Vagina (tissue), 2 donors: Measurements from ENCODE around the gene GRHPR. TPM values are rescaled to one million over a fixed set of nuclear protein-coding genes. Genes with fewer than 3 reads are reported as not detected.

ENCODE experiments used
- DNase-seq, 2 donors: peaks; one replicate each; pipeline ENCODE4 v3.0.0-alpha.2; 2017; ENCODE audit errors: extremely low spot score in 2 of 2
- H3K27ac ChIP-seq: fragments of 200-600 bp; sonication (generic); one replicate; pipeline ENCODE4 v1.5.1; 2019
- H3K27me3 ChIP-seq: fragments of 200-600 bp; sonication (generic); one replicate; pipeline ENCODE4 v1.5.1; 2019
- H3K36me3 ChIP-seq, 2 donors: fragments of 200-600 bp; sonication (generic); one replicate each; pipeline ENCODE4 v1.5.1; 2017 to 2019
- H3K4me1 ChIP-seq: fragments of 200-600 bp; sonication (generic); one replicate; pipeline ENCODE4 v1.5.1; 2019
- H3K4me3 ChIP-seq, 2 donors: fragments of 200-600 bp; sonication (generic); 1 replicate in 1 of 2; 2 replicates in 1 of 2; pipeline ENCODE4 v1.5.1; 2016 to 2019
- H3K9me3 ChIP-seq: fragments of 200-600 bp; sonication (generic); one replicate; pipeline ENCODE4 v1.5.1; 2019
- POLR2A ChIP-seq, 2 donors: fragments of 450-650 bp; IDR thresholded peaks; one replicate each; pipeline ENCODE4 v1.6.1; 2017; ENCODE audit warnings: antibody characterized with exemption in 2 of 2, mild to moderate bottlenecking in 2 of 2, moderate library complexity in 2 of 2
- POLR2AphosphoS5 ChIP-seq, 2 donors: sonication (generic); formaldehyde crosslinking; IDR thresholded peaks; one replicate each; pipeline ENCODE4 v1.9.0; 2017; ENCODE audit warnings: antibody characterized with exemption in 2 of 2, mild to moderate bottlenecking in 2 of 2, low read depth in 1 of 2; ENCODE audit not compliant: insufficient read depth in 1 of 2
- intact Hi-C: fragments of 100-400 bp; cut with DNase I; formaldehyde crosslinking; loops from one replicate; pipeline ENCODE4 v1.15.1; 2023
- total RNA-seq: library from RNA; depleted of rRNA; stranded (reverse); fragments of >200 nt; gene quantifications from one replicate; pipeline ENCODE4 v1.2.3, GENCODE V29; 2016
- TF ChIP-seq, protein P1 (sequence below), 3 experiments: fragments of 450-650 bp in 2 of 3; fragments of 200-600 bp in 1 of 3; sonication (generic) in 1 of 3; IDR thresholded peaks; one replicate each; pipeline ENCODE4 v1.5.1; 2017 to 2019; ENCODE audit warnings: antibody characterized with exemption in 3 of 3, mild to moderate bottlenecking in 2 of 3, moderate library complexity in 2 of 3

Gene GRHPR
- total RNA-seq, 1 donor from 2014 or later, result 134 TPM

DNA sequence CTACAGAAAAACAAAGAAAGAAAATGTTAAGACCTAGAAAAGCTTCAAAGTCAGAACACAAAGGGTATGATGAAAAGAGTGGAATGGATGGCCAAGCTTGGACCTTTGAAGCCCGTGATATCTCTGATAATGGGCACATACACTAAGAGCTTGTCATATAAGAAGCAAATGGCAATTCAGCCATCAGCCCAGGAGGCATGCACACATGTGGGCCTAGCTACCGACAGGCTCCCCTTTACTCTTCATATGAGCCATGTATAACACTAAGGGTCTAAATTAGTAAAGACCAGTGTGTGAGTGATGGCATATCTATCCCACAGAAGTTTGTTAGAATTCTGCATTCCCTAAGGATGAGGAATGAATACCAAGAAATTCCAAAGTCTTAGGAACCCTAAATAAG is 20.1 kb downstream of the GRHPR start:
- Histone ChIP-seq H3K27me3 (no peaks in the 10 kb centered on the region), H3K9me3 (no peaks in the 10 kb centered on the region), H3K36me3 (peaks cover 0 to 45% of the 10 kb centered on the region in 2 donors), H3K4me1 (no peaks in the 10 kb centered on the region), H3K27ac (no peak overlapping the region), H3K4me3 (no peak overlapping the region)
- DNase-seq, result no peak
- TF ChIP-seq POLR2AphosphoS5 (IDR thresholded peaks at IDR 0.05; ENCODE audit: insufficient read depth in 1 of 2, low read depth in 1 of 2) (no peak), POLR2A (IDR thresholded peaks at IDR 0.05) (no peak)
- TF ChIP-seq, protein P1, sequence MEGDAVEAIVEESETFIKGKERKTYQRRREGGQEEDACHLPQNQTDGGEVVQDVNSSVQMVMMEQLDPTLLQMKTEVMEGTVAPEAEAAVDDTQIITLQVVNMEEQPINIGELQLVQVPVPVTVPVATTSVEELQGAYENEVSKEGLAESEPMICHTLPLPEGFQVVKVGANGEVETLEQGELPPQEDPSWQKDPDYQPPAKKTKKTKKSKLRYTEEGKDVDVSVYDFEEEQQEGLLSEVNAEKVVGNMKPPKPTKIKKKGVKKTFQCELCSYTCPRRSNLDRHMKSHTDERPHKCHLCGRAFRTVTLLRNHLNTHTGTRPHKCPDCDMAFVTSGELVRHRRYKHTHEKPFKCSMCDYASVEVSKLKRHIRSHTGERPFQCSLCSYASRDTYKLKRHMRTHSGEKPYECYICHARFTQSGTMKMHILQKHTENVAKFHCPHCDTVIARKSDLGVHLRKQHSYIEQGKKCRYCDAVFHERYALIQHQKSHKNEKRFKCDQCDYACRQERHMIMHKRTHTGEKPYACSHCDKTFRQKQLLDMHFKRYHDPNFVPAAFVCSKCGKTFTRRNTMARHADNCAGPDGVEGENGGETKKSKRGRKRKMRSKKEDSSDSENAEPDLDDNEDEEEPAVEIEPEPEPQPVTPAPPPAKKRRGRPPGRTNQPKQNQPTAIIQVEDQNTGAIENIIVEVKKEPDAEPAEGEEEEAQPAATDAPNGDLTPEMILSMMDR (IDR thresholded peaks at IDR 0.05), result no peak
- intact Hi-C loops, result no loop called here

DNA sequence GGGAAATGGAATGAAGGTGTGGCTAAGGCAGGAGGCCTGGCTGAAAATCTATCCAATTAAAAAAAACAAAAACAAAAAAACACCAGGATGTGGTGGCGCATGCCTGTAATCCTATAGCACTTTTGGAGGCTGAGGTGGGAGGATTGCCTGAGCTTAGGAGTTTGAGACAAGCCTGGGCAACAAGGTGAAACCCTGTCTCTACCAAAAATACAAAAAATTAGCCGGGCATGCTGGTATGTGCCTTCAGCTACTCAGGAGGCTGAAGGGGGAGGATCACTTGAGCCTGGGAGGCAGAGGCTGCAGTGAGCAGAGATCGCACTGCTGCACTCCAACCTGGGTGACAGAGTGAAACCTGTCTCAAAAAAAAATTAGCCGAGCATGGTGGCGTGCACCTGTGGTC is 21.1 kb downstream of the GRHPR start:
- no peak for DNase-seq
- Histone ChIP-seq H3K9me3 (no peaks in the 10 kb centered on the region), H3K27me3 (no peaks in the 10 kb centered on the region), H3K4me3 (no peak overlapping the region), H3K4me1 (no peaks in the 10 kb centered on the region), H3K36me3 (peaks cover 0 to 36% of the 10 kb centered on the region in 2 donors), H3K27ac (no peak overlapping the region)
- intact Hi-C loops, result no loop called here
- TF ChIP-seq, protein P1 (IDR thresholded peaks at IDR 0.05), result no peak

DNA sequence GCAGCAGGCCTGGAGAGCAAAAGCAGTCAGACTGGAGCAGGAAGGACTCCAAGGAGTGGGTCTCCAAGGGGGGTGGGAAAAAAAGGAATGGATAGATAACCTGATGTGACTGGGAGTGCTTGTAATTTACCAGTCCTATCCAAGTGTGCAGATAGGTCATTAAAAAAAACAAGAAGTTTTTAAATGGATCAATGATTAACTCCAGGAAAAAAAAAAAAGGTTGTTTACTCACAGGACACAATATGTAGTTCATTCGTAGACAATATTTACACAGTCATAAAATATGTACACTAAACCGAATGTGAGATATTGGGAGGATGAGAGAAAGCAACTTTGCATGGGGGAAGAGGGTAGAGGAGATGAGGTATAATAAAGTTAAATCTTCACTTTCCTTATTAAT is 22.4 kb downstream of the GRHPR start:
- no peaks in the 10 kb centered on the region for H3K27me3 ChIP-seq
- TF ChIP-seq, protein P1 (IDR thresholded peaks at IDR 0.05), result no peak
- TF ChIP-seq POLR2AphosphoS5 (IDR thresholded peaks at IDR 0.05; ENCODE audit: insufficient read depth in 1 of 2, low read depth in 1 of 2) (no peak), POLR2A (IDR thresholded peaks at IDR 0.05) (no peak)
- DNase-seq, result no peak
- peaks cover 0 to 27% of the 10 kb centered on the region in 2 donors for H3K36me3 ChIP-seq
- no peaks in the 10 kb centered on the region for H3K4me1 ChIP-seq
- no peak overlapping the region for H3K27ac ChIP-seq
- no peak overlapping the region for H3K4me3 ChIP-seq
- intact Hi-C loops, result no loop called here
- H3K9me3 ChIP-seq, result no peaks in the 10 kb centered on the region

DNA sequence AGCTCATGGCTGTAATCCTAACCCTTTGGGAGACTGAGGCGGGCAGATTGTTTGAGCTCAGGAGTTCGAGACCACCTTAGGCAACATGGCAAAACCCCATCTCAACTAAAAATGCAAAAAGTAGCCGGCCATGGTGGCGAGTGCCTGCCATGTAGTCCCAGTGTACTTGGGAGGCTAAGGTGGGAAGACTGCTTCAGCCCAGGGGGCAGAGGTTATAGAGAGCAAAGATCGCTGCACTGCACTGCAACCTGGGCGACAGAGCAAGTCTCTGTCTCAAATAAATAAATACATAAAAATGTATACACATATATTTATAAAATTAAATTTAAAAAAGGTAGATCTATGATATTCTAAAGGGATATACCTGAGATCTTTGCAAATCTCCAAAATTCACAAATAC is 23.3 kb downstream of the GRHPR start:
- Histone ChIP-seq H3K4me1 (no peaks in the 10 kb centered on the region), H3K4me3 (no peak overlapping the region), H3K27me3 (no peaks in the 10 kb centered on the region), H3K27ac (no peak overlapping the region), H3K9me3 (no peaks in the 10 kb centered on the region), H3K36me3 (peaks cover 0 to 18% of the 10 kb centered on the region in 2 donors)
- DNase-seq, result no peak
- intact Hi-C loops, result no loop called here
- TF ChIP-seq, protein P1 (IDR thresholded peaks at IDR 0.05), result no peak
- TF ChIP-seq POLR2AphosphoS5 (IDR thresholded peaks at IDR 0.05; ENCODE audit: insufficient read depth in 1 of 2, low read depth in 1 of 2) (no peak), POLR2A (IDR thresholded peaks at IDR 0.05) (no peak)

DNA sequence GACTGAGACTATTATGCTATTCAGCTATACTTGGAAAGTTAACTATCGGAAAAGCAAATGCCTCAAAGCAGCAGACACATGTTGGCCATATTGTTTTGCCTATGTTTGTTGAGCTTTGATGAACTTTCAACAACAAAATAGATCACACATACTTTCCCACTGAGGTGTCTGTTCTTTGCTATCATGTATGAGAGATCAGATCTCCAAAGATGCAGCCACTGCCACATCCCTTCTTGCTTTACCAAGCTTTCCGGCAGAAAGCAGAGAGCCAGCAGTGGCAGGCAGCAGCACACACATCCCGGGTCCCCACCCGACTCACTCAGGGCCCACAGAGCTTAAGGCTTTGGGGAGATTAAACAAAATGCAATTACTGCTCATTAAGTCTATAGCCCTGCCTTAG is 23.9 kb downstream of the GRHPR start:
- TF ChIP-seq, protein P1 (IDR thresholded peaks at IDR 0.05), result no peak
- TF ChIP-seq POLR2A (IDR thresholded peaks at IDR 0.05) (no peak), POLR2AphosphoS5 (IDR thresholded peaks at IDR 0.05; ENCODE audit: insufficient read depth in 1 of 2, low read depth in 1 of 2) (no peak)
- peaks cover 0 to 12% of the 10 kb centered on the region in 2 donors for H3K36me3 ChIP-seq
- H3K27me3 ChIP-seq, result no peaks in the 10 kb centered on the region
- H3K9me3 ChIP-seq, result no peaks in the 10 kb centered on the region
- H3K27ac ChIP-seq, result no peak overlapping the region
- H3K4me1 ChIP-seq, result peaks cover under 1% of the 10 kb centered on the region
- intact Hi-C loops, result no loop called here
- no peak for DNase-seq
- no peak overlapping the region for H3K4me3 ChIP-seq
